ENCODE measurements around the gene DCAF15. TPM values are rescaled to one million over a fixed set of nuclear protein-coding genes. Genes with fewer than 3 reads are reported as not detected.

The DCAF15 gene
- polyA plus RNA-seq, 3 donors: 2.8 to 116 (median 3.4) TPM

DNA sequence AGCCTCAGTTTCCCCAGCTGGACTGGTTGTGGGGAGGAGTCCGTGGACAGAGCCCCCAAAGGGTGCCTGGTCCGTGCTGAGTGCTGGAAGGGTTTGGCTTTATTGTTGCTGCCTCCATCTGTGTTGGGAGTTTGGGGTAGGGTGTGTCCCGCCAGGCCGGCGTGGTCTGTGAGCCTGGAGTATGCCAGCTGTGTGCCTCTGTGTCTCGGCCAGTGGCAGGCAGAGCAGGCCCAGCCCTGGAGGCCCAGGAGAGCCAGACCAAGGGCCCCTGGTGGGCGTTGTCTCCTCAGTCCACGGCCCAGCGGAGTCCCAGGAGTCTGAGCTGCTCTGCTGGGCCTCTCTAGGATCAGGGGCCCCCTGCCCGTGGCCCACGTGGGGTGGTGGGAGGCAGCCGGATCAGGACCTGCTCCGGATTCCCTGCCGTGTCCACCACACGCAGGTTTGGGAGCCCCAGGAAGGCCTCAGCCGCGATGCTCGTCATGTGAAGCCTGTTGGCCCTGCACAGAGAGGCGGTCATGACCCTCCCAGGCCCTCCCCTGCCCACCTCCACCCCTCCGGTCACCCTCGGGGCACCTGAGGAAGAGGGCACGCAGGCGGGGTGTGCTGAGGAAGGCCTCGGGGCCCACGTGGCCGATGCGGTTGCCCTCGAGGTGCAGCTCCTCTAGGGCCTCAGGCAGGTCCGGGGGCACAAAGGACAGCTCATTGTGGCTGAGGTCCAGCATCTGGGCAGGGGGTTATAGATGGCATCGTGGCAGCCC, 20.7 kb upstream of the DCAF15 start:
- H3K4me2 ChIP-seq (replicated peaks; ENCODE audit: extremely low read depth, low read length, poor library complexity, severe bottlenecking): no peak overlapping the region
- DNase-seq: no peak
- no peak overlapping the region for H3K4me3 ChIP-seq (replicated peaks in 1 of 3; ENCODE audit: low read depth in 2 of 3, low read length in 3 of 3)
- H3K9ac ChIP-seq (ENCODE audit: insufficient read depth, low read length, poor library complexity, severe bottlenecking): no peak overlapping the region
- intact Hi-C loops (cut with micrococcal nuclease): no loop called here
- no peak overlapping the region for H3K27ac ChIP-seq (ENCODE audit: low read depth in 1 of 2, low read length in 2 of 2)
- Mint-ChIP-seq H3K4me3 (no peak overlapping the region), H3K4me1 (peaks cover 8% of the 10 kb centered on the region), H3K36me3 (peaks cover 16 to 37% of the 10 kb centered on the region in 2 donors), H3K27me3 (ENCODE audit: low read depth in 3 of 3) (peaks cover 2 to 12% (median 5%) of the 10 kb centered on the region in 3 donors), H3K9me3 (no peaks in the 10 kb centered on the region), H3K27ac (no peak overlapping the region)
- peaks cover 27 to 31% of the 10 kb centered on the region in 2 donors for H3K36me3 ChIP-seq (replicated peaks in 1 of 2; ENCODE audit: control insufficient read depth in 1 of 2, insufficient read depth in 2 of 2, low read length in 2 of 2)
- H3K79me2 ChIP-seq (ENCODE audit: insufficient read depth, low read length): no peaks in the 10 kb centered on the region
- H4K20me1 ChIP-seq (ENCODE audit: insufficient read depth, low read length): no peaks in the 10 kb centered on the region
- no peak overlapping the region for H2AFZ ChIP-seq (ENCODE audit: insufficient read depth, low read depth, low read length, poor library complexity, severe bottlenecking)
- 92% methylated on average over 30 of the region's 30 CpGs for WGBS (ENCODE audit: insufficient coverage)
- H3K4me1 ChIP-seq (ENCODE audit: control insufficient read depth in 1 of 2, insufficient read depth in 2 of 2, low read length in 2 of 2): peaks cover 6% of the 10 kb centered on the region in 2 donors
- no peak for TF ChIP-seq CTCF (IDR thresholded peaks at IDR 0.05)
- H3K9me3 ChIP-seq (replicated peaks in 1 of 2; ENCODE audit: control insufficient read depth in 1 of 2, insufficient read depth in 1 of 2, low read length in 2 of 2): no peaks in the 10 kb centered on the region
- no peaks in the 10 kb centered on the region for H3K27me3 ChIP-seq (ENCODE audit: control insufficient read depth in 2 of 2, insufficient read depth in 2 of 2, low read length in 2 of 2)

GRCh38 chr19:13932149-13932637, 20.1 kb upstream of the DCAF15 start:
- Histone ChIP-seq H3K4me2 (replicated peaks; ENCODE audit: extremely low read depth, low read length, poor library complexity, severe bottlenecking) (no peak overlapping the region), H3K9me3 (replicated peaks in 1 of 2; ENCODE audit: control insufficient read depth in 1 of 2, insufficient read depth in 1 of 2, low read length in 2 of 2) (no peaks in the 10 kb centered on the region), H3K79me2 (ENCODE audit: insufficient read depth, low read length) (no peaks in the 10 kb centered on the region), H4K20me1 (ENCODE audit: insufficient read depth, low read length) (no peaks in the 10 kb centered on the region), H3K4me3 (replicated peaks in 1 of 3; ENCODE audit: low read depth in 2 of 3, low read length in 3 of 3) (no peak overlapping the region), H3K27ac (ENCODE audit: low read depth in 1 of 2, low read length in 2 of 2) (no peak overlapping the region), H3K36me3 (replicated peaks in 1 of 2; ENCODE audit: control insufficient read depth in 1 of 2, insufficient read depth in 2 of 2, low read length in 2 of 2) (peaks cover 21 to 25% of the 10 kb centered on the region in 2 donors), H3K27me3 (ENCODE audit: control insufficient read depth in 2 of 2, insufficient read depth in 2 of 2, low read length in 2 of 2) (peaks cover 0 to 1% of the 10 kb centered on the region in 2 donors), H3K9ac (ENCODE audit: insufficient read depth, low read length, poor library complexity, severe bottlenecking) (no peak overlapping the region), H2AFZ (ENCODE audit: insufficient read depth, low read depth, low read length, poor library complexity, severe bottlenecking) (no peak overlapping the region), H3K4me1 (ENCODE audit: control insufficient read depth in 1 of 2, insufficient read depth in 2 of 2, low read length in 2 of 2) (no peaks in the 10 kb centered on the region)
- H3K27ac Mint-ChIP-seq: no peak overlapping the region
- H3K4me1 Mint-ChIP-seq: peaks cover 2% of the 10 kb centered on the region
- intact Hi-C loops (cut with micrococcal nuclease): no loop called here
- WGBS (ENCODE audit: insufficient coverage): 100% methylated on average over 5 of the region's 6 CpGs
- no peak overlapping the region for H3K4me3 Mint-ChIP-seq
- no peak for DNase-seq
- TF ChIP-seq CTCF (IDR thresholded peaks at IDR 0.05): no peak
- H3K36me3 Mint-ChIP-seq: peaks cover 10 to 31% of the 10 kb centered on the region in 2 donors
- peaks cover 2 to 12% (median 5%) of the 10 kb centered on the region in 3 donors for H3K27me3 Mint-ChIP-seq (ENCODE audit: low read depth in 3 of 3)
- no peaks in the 10 kb centered on the region for H3K9me3 Mint-ChIP-seq
